Stimulated activated CD8-positive, alpha-beta memory T cell treated with anti-CD3 and anti-CD28 coated beads, Interleukin-15, amount 100 ng/mL, for 24 hours (primary cell): ENCODE results near the gene DCXR.
"Not testable (repeated sequence)": the region's sequence is repeated elsewhere in the genome, so short reads cannot be mapped to it uniquely, and the experiment has no call there.

Experiments used
- DNase-seq: peaks from one replicate; pipeline ENCODE4 v3.0.0-alpha.2; 2020; ENCODE audit warnings: low read depth

The DCXR gene

DNA sequence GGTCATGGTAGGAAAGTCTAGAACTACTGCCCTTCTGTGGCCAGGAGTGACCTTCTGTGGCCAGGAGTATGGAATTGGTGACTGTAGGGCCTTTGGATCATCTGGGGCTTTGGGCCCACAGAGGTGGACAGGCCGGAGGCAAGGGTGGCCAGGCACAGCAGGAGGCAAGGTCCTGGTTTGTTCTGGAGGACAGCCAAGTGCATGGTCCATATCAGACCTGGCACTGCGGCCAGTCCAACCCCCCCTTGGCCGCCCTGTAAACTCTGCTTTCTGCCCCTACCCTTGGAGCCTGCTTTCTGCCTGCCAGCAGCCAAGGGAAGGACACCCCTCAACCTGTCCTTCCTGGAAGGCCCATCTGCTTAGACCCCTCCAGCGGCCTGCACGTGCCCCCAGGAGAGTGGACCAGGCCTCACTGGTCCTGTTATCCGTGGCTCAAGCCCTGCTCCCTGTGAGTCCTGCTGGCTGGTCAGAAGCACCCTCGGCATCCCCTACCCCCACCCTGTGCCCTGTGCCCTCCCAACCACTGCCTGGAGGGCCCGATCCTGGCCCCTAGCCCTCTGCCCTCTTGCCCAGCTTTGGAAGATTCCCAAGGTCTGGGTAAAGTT, 2.3 kb upstream of the DCXR start:
- no peak for DNase-seq

DNA sequence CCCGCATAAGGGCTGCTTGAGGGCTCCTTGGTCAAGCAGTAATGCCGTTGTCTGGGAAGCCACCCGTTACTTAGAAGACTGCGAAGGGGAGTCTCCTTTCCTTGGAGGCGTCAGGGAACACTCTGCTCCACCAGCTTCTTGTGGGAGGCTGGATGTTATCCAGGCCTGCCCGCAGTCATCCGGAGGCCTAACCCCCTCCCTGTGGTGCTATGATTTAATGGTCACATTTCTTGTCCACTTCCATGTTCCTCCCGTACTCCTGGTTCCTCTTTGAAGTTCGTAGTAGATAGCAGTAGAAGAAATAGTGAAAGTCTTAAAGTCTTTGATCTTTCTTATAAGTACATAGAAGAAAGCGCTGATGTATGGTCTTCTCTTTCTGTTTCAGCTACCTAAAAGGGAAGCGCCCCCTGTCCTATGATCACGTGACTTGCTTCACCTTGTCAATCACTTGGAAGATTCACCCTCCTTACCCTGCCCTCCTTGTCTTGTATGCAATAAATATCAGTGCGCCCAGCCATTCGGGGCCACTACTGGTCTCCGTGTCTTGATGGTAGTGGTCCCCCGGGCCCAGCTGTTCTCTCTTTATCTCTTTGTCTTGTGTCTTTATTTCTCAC, 1.4 kb upstream of the DCXR start:
- not testable (repeated sequence) for DNase-seq

DNA sequence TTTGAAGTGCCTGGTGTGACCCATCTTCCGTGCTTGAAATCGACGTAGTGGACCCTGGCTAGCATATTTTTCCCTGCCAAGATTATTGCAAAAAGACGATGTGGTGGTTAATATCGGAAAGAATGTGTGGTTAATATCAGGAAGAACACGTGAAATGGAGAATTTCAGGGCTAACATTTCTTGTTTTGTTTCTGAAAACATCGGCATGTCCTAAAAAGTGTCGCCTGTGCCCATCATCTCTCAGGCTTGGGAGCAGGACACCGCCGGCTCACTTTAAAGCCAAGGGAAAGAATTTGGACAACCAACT, 345 bp upstream of the DCXR start:
- DNase-seq, result no peak

DNA sequence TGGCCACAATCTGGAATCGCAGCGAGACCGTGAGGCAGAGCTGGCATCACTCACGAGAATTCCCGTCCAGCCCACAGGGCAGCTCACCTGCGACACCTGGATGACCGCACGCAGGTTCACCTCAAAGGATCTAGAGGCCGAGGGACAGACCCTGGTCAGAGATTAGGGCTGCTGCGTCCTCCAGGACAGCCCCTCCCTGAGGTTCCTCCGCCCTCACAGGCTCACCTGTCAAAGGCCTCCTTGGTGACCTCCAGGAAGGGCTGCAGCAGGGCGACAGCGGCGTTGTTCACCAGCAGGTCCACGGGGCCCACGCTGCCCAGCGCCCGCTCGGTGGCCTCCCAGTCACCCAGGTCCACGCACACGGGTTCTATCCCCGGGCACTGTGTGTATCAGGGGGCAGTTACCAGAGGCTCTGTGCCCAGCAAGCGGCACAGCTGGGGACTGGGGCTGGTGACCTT, 834 bp downstream of the DCXR start:
- no peak for DNase-seq

DNA sequence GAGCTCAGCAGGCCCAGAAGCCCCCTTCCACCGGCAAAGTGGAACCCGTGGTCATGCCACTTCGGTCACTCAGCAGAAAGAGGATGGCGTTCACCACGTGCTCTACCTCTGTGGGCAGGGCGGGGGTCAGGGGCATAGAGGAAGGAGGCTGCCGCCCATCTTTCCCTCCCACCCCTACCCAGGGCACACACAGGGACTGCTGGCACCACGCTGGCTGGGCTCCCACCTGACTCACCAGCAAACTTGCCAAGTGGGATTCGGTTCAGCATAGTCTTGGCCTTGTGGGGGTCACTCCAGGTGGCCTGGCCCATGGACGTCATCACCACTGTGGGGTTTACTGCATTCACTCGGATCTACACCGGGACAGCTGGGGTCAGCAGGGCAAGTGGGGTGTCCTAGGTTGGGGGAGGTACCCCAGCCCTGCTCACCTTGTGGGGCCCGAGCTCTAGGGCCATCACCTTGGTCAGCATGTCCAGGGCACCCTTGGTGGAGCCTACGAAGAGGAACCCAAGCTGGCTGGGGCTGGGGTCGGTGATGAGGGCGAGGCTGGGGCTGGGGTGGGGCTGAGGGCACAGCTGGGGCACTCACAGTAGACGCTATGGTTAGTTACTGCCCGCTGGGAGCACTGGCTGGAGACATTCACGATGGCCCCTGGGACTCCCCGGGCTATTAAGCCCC, 1.4 kb downstream of the DCXR start:
- no peak for DNase-seq

DNA sequence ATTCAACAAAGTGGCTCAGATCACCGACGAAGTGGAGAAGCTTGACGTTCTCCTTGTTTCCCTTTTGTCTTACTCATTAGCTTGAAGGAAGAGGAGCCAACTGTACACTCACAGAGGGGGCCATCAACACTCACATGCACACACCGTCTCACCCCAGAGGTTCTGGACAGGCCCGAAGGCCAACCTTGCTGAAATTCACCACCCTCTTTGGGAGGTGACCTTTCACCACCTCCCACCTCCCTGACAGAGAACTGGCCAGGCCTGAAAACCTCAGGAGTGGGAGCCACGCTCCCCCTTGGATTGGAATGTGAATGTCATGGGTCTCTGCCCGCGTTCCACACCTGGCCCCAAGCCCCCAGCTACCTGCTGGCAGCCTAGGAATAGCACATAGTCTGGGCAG, 2.0 kb downstream of the DCXR start:
- no peak for DNase-seq

DNA sequence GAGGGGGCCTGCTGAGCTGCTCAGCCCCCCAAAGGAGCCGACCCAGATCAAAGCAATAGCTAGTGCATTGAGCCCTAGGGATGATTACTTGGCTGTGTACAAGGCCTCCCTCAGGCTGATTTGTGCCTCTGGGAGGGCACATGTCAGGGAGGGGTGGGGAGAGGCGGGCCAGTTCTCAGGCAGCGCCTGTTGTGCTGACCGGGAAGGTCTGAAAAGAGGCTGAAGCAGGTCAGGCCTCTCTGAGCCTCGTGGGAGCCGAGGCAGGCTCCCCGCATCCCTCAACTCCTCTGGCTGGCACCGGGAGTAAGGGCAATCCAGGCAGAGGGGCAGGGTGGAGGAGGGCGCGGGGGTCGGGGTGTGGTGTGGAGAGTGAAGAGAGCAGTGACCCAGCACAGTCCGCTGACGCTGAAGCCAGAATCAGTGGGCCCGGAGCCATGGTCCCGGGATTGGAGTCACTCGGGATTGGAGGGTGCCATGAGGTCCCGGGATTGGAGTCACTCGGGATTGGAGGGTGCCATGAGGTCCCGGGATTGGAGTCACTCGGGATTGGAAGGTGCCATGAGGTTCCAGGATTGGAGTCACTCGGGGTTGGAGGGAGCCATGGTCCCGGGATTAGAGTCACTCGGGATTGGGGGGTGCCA, 3.0 kb downstream of the DCXR start:
- no peak for DNase-seq

DNA sequence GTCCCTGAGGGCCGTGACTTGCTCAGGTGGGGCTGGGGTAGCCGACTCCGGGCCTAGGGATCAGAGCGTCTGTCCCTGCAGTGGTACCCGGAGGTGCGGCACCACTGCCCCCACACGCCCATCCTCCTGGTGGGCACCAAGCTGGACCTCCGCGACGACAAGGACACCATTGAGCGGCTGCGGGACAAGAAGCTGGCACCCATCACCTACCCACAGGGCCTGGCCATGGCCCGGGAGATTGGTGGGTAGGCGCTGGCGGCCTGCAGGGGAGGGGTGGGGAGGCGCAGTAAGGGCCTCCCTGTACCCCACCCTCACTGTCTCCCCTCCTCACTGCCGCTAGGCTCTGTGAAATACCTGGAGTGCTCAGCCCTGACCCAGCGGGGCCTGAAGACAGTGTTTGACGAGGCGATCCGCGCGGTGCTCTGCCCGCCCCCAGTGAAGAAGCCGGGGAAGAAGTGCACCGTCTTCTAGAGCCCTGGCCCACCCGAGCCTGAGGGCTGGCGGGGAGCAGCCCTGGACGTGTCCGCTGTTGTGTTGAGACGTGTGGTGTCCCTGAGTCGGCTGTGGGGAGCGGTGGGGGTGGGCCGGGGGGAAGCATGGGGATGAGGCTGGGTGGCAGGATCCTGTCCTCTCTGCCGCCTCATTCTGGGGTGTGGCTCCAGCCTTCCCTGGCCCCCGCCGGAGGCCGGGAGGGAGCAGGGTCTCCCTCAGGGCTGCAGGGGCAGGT, 4.0 kb downstream of the DCXR start:
- no peak for DNase-seq

DNA sequence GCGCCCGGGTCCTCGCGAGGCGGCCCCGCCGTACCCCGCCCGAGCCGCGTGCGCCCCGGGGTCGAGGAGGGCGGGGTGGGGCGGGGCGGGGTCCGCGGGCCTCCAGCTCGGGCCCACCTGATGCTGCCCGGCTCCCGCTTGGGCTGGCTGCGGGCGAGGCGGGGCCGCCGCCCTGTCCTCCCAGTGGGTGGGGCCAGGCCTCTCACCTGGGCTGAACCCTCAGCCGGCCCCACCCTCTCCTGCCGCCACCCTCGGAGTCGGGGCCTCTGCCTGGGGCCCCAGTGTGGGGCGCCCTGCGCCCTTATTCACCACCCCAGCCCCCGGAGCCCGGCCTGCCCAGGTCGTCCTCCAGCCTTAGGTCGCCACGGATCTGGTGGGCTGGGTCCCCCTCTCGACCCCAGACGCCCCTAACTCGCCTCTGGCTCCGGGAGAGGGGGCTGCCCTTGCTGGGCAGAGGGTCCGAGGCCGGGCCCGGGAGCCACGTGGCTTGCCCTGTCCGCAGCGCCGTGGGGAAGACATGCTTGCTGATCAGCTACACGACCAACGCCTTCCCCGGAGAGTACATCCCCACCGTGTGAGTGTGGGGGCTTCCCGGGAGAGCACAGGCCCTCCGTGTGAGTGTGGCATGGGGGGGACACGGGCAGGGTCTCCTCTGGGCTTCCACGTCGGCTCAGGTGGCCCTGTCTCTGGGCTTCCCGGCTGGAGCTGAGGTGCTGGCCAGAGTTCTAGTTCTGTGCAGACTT, 5.4 kb downstream of the DCXR start:
- DNase-seq, result no peak

DNA sequence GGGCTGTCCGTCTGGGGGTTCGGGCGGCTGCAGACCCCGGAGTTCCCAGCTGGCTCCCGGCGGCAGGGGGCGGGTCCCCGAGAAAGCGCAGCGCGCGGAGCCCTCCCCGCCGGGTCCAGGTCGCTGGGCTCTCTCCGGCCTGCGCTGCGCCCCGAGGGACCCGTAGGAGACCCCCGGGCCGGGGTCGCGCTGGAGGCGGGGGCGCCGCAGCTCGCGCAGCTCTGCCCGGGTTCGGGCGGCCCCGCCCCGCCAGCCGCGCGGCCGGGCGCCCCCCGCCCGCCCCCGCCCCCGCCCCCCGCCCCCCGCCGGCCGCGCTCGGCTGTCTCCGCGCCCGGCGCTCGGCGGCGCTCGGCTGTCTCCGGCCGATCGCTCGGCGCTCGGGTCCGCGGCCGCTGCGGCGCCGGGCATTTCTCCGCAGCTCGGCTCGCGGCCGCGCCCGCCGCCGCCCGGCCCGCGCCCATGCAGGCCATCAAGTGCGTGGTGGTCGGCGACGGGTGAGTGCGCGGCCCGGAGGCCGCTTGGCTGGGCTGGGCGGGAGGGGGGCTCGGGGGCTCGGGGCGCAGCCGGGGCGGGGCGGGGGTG, 6.1 kb downstream of the DCXR start, which contains the start of gene RAC3:
Gene RAC3 (plus strand): TSS at position 376 of the 582 bp plus-strand sequence. CDS start 84 bp downstream, at position 460.
- DNase-seq, result no peak

DNA sequence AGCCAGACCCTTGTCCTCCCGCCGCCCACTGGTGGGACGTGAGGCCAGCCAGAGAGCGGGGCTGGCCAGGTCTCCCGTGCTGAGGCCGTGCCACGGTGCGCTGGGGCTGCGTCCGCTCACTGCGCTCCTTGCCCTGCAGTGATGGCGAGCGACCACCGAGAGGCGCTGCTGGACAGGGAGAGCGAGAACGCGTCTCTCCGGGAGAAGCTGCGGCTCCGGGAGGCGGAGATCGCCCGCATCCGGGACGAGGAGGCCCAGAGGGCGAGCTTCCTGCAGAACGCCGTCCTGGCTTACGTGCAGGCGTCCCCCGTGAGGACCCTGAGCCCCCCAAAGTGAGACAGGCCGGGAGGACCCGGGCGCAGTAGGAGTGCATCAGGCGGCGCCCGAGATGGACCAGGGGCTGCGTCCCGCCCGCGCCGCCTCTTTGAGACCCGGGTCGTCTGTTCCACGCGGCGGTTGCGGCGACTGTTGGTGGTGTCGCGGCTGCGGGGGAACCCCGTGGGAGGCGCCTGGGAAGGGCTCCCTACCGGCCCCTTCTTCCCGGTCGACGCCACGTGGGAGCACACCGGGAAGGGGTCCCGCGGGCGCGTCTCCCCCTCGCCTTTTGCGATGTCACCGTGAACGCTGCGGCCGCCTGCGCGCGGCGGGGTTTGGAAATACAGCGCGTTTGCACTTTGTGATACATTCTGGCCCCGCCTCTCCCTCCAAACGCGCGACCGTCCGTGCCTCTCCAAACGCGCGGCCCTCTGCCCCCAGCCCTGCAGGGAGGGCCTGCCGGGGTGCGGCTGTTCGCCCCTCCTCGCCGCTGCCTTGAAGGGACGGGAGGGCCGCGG, 6.8 kb downstream of the DCXR start:
- DNase-seq, result peak; percentile 55

DNA sequence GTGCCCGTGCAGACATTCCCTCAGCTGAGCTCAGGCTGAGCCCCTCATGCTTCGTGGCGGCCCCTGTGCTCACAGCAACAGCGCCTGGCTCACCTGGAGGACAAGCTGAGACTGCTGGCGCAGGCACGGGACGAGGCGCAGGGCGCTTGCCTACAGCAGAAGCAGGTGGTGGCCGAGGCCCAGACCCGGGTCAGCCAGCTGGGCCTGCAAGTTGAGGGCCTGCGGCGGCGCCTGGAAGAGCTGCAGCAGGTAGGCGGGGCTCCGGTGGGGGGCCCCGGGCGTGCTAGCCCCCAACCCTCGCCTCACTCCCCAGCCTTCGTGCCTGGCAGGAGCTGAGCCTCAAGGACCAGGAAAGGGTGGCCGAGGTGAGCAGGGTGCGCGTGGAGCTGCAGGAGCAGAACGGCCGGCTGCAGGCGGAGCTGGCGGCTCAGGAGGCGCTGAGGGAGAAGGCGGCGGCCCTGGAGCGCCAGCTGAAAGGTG, 7.5 kb downstream of the DCXR start:
- DNase-seq, result no peak

DNA sequence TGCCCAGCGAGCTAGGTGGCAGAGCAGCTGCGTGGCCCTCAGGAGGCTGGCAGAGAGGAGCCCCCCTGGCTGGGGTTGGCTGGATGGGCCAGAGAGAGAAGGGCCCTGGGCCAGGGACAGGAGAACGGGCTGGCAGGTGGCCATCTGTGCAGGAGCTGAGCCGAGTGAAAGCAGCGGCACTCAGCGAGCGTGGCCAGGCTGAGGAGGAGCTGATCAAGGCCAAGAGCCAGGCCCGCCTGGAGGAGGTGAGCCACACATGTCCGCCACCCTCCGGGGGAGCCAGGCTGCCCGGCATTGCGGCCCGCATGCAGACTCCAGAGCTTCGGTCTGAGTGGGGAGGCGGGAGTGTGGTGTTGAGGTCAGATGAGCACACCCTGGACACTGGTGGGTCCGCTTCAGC, 8.1 kb downstream of the DCXR start:
- DNase-seq, result no peak

DNA sequence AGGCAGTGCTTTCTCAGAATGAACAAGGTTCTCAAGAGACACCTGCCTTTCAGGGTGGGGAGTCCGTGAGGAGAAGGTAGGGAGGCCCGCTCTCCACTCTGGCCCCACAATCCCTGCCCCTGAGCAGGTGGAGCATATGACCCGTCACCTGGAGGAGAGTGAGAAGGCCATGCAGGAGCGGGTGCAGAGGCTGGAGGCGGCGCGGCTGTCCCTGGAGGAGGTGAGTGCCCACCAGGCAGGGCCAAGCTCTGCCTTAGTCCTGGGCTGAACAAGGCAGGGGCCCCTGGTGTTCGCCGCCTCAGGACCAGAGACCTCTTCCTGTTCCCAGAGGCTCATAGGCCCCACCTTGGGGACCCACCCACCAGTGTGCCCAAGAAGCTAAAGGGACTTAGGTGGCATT, 8.5 kb downstream of the DCXR start:
- no peak for DNase-seq

DNA sequence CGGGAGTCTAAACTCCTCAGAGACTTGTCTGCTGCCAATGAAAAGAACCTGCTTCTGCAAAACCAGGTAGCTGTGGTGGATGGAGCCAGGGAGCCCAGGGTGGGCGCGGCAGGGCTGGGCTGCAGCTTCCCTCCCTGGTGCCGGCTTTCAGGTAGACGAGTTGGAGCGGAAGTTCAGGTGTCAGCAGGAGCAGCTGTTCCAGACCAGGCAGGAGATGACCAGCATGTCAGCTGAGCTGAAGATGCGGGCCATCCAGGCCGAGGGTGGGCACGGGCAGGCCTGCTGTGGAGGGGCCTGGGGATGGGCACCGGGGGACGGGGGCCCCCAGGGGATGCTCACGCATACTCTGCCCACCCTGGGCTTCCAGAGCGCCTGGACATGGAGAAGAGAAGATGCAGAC, 9.3 kb downstream of the DCXR start:
- no peak for DNase-seq

DNA sequence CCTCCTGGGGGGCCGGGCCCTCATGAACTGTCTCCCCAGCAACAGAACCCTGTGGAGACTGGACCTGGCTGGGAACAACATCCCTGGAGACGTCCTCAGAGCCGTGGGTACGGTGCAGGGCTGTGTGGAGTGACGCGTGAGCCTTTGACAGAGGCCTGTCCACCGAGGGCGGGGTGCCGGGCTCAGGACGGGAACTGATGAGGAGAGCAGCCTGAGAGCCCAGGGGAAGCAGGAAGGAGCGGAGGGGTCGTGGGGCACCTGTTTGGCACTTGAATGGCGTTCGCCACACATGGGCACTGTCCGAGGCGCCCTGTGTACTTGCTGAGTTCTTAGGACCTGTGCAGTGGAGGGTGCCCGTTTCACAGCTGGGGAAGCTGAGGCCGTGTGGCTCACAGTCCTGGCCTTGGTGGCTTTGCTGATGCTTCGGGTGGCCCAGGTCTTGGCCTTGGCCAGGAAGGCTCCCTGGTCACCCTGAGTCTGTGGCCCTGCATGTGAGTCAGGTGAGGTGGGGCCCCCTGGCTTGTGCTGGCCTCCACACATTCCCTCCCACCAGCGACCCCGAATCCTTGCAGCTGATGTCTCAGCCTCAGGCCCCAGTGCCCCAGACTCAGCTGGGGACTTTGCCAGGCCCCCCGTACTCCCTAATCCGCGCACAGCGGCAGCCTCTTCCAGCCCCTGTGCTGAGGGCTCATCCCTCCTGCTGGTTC, 11.9 kb downstream of the DCXR start:
- DNase-seq, result no peak

DNA sequence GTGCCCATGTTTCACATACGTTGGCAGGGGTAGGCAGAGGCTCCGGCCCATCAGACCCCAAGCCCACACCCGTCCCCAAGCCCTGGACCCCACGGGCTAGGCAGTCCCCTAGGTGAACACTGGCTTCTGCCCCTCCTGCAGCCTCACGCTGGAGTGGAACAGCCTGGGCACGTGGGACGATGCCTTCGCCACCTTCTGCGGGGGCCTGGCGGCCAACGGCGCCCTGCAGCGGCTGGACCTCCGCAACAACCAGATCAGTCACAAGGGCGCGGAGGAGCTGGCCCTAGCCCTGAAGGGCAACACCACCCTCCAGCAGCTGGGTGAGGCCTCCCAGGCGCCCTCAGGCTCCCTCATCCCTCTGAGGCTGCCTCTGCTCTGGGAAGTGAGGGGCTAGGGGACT, 12.6 kb downstream of the DCXR start:
- no peak for DNase-seq

DNA sequence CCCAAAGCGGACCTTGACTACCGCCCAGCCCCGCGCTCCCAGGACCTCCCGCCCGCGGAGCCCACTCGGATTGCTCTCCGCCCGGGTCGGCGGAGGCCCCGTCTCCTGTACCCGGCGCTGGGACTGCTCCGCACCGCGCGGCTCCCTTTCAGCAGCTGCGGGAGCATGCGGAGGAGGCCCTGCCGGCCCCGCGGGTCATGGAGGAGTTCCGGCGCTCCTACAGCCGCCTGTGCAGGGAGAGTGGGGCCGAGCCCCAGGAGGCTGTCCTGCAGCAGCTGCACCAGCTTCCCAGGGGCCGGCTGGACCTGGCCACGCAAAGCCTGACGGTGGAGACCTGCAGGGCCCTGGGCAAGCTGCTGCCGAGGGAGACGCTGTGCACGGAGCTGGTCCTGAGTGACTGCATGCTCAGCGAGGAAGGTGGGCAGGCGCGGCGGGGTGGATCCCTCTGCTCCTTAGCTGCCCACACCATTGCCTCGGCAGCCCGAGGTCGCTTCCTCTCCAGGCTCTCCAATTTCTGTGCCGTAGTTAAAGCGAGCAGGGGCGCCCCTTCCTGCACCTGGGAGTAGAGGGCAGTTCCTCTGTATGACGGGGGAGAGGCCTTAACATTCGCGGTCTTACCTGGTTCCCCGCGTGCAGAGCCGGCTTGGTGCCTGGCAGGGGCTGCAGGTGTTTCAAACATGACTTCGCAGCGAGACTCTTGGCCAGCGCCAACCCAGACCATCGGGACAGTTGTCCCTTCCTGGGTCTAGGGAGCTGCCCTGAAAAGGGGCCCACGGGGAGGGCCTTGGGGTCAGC, 13.9 kb downstream of the DCXR start:
- no peak for DNase-seq

DNA sequence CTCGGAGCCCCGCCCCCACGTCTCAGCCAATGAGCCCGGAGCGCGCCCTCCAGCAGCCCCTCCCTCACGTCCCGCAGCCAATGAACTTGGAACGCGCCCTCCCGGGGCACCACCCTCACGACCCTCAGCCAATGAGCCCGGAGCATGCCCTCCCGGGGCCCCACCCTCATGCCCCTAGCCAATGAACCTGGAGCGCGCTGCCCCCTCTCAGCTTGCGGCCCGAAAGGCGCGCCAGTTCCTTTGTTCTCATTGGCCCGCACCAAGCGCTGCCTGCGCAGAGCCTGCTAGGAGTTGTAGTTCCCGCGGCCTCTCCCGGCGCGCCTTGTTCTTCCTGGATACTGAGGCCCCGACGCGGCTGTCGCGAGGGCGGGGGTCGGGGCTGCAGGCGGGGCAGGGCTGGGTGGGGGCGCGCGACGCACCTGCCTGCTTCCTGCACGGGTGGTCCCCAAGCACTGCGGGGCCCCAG, 14.5 kb downstream of the DCXR start, which contains the start of gene LRRC45:
Gene LRRC45 (plus strand): TSS at position 325 of the 466 bp plus-strand sequence. CDS start 339 bp downstream, outside the sequence.
- peak; percentile 97 for DNase-seq
